CD8-positive, alpha-beta memory T cell (primary cell): ENCODE data around the gene TUSC2. TPM values are rescaled to one million over a fixed set of nuclear protein-coding genes. Genes with fewer than 3 reads are reported as not detected.

Experiments used
- CTCF ChIA-PET: fragments of 350-600 bp; sonication (Branson Sonifier 250); formaldehyde crosslinking; loops from one replicate; lab custom pipeline; 2021; ENCODE audit warnings: antibody characterized with exemption; lab: Charles Lee
- POLR2A ChIA-PET: fragments of 350-600 bp; sonication (Branson Sonifier 250); formaldehyde crosslinking; loops from one replicate; lab custom pipeline; 2021; ENCODE audit warnings: antibody characterized with exemption; lab: Charles Lee
- DNase-seq, 5 donors: peaks; one replicate each; pipeline versions ENCODE4 v3.0.0 to v3.0.0-alpha.2; 2020 to 2022; ENCODE audit warnings: mixed read lengths in 1 of 5
- H3K27ac ChIP-seq: one replicate; pipeline ENCODE4 v1.7.0; 2013; ENCODE audit warnings: low read depth, mild to moderate bottlenecking, low read length, moderate library complexity
- H3K27me3 ChIP-seq: 2 replicates; pipeline ENCODE4 v1.7.0; 2013; ENCODE audit warnings: low read length, mild to moderate bottlenecking; ENCODE audit not compliant: insufficient read depth, poor library complexity, severe bottlenecking
- H3K36me3 ChIP-seq: 2 replicates; pipeline ENCODE4 v1.7.0; 2013; ENCODE audit warnings: mild to moderate bottlenecking, low read length, moderate library complexity; ENCODE audit not compliant: insufficient read depth
- H3K4me1 ChIP-seq: 2 replicates; pipeline ENCODE4 v1.7.0; 2013; ENCODE audit warnings: mild to moderate bottlenecking, low read length, moderate library complexity; ENCODE audit not compliant: insufficient read depth
- H3K4me3 ChIP-seq: 2 replicates; pipeline ENCODE4 v1.7.0; 2013; ENCODE audit warnings: mild to moderate bottlenecking, low read length
- H3K9me3 ChIP-seq: 2 replicates; pipeline ENCODE4 v1.7.0; 2013; ENCODE audit warnings: mild to moderate bottlenecking, low read length
- H3K27ac Mint-ChIP-seq, 8 donors: one replicate each; pipeline ENCODE4 v1.8.0; 2020 to 2021; ENCODE audit warnings: mixed read lengths in 8 of 8, mild to moderate bottlenecking in 6 of 8, inconsistent platforms in 3 of 8, moderate library complexity in 3 of 8
- H3K27me3 Mint-ChIP-seq, 2 donors: one replicate each; pipeline ENCODE4 v1.8.0; 2020 to 2021; ENCODE audit warnings: mixed read lengths in 2 of 2, mild to moderate bottlenecking in 1 of 2, moderate library complexity in 1 of 2
- H3K36me3 Mint-ChIP-seq, 3 donors: one replicate each; pipeline ENCODE4 v1.8.0; 2020 to 2021; ENCODE audit warnings: mixed read lengths in 3 of 3, inconsistent platforms in 1 of 3, mild to moderate bottlenecking in 1 of 3
- H3K4me1 Mint-ChIP-seq, 3 donors: one replicate each; pipeline ENCODE4 v1.8.0; 2020 to 2021; ENCODE audit warnings: mixed read lengths in 3 of 3, inconsistent platforms in 1 of 3, mild to moderate bottlenecking in 1 of 3
- H3K4me3 Mint-ChIP-seq, 7 donors: one replicate each; pipeline ENCODE4 v1.8.0; 2020 to 2021; ENCODE audit warnings: mixed read lengths in 7 of 7, mild to moderate bottlenecking in 6 of 7, moderate library complexity in 4 of 7, inconsistent platforms in 2 of 7
- H3K9me3 Mint-ChIP-seq, 5 donors: one replicate each; pipeline ENCODE4 v1.8.0; 2020 to 2022; ENCODE audit warnings: mixed read lengths in 5 of 5, mild to moderate bottlenecking in 3 of 5, moderate library complexity in 2 of 5, inconsistent platforms in 1 of 5
- polyA plus RNA-seq: library from polyadenylated mRNA; unstranded; fragments of 300-500 nt; fragmentation: Illumina TruSeq; gene quantifications from one replicate; pipeline ENCODE4 v1.2.3, GENCODE V29; 2021
- total RNA-seq, 2 experiments: library from RNA; stranded (reverse); gene quantifications; one replicate each; pipeline ENCODE4 v1.2.3, GENCODE V29; 2021

Gene TUSC2
- total and polyA plus RNA-seq, 3 experiments from 2014 or later = 31.4 to 52.9 (median 36.6) TPM

DNA sequence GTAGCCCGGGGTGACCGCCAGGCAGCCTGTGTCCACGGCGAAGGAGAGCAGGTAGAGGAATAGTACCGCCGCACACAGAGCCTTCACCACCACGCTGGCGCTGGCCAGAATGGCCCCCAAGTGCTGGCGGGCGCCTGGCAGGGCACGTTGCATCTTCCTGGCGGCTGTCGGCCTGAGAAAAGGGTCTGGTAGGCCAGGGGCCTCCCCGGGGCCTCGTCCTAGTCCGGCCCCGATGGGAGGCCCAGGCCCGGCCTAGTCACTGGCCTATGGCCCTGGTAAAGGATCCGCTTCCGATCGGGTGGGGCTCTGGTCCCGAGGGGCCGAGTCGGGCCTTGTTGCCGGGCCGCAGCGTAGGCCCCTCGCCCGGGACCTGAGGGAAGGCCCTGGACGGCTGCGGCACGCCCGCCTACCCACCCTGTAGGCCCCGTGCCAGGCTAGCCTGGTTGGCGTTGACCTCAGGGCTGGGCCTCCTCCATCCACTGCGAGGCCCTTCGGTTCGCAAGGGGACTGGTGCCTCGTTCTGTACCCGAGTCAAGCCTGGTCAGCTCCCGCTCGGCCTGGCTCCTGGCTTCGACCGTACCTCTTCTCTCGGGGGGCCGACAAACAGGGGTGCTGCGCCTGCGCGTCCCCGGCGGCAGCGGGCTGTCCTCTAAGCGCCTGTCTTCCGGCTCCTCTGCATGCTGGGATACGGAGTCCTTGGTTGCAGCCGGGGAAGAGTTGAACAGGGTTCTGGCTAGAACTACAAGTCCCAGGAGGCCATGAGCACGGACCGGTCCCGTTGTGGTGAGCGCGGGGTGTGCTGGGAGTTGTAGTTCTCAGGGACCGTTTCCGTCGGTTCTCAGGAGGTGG, 31.1 kb upstream of the TUSC2 start, which contains the start of gene TMEM115:
TMEM115 (minus strand) TSS at position 611 of the 849 bp plus-strand sequence; CDS start at position 153, 458 bp downstream.
- ChIA-PET POLR2A (interaction anchor here (1.2 to 1.6 kb wide), 2 partner anchors 8 to 210 kb away, joined by 3 to 13 read pairs; partner anchors contain the start of genes CYB561D2, HEMK1 and NPRL2), CTCF (interaction anchor here (0.6 kb wide), 1 partner anchor 11 kb away, joined by 3 read pairs; no protein-coding TSS in a partner anchor)
- Mint-ChIP-seq H3K4me3 (peak within 1 kb of the TSS; percentile 94 to 99 (median 96)), H3K27ac (peak within 1 kb of the TSS; percentile 81 to 99 (median 96)), H3K27me3 (peaks cover 0 to 2% of the 10 kb centered on the region in 2 donors), H3K36me3 (peaks cover 0 to 43% (median 0%) of the 10 kb centered on the region in 3 donors), H3K4me1 (peaks cover 36 to 63% (median 40%) of the 10 kb centered on the region in 3 donors), H3K9me3 (no peaks in the 10 kb centered on the region)
- Histone ChIP-seq H3K4me3 (peak within 1 kb of the TSS; percentile 95), H3K27me3 (no peaks in the 10 kb centered on the region), H3K9me3 (no peaks in the 10 kb centered on the region), H3K36me3 (no peaks in the 10 kb centered on the region), H3K4me1 (peaks cover 38% of the 10 kb centered on the region), H3K27ac (peak within 1 kb of the TSS; percentile 76)
- DNase-seq = peak; percentile 91 to 98 (median 94)

DNA sequence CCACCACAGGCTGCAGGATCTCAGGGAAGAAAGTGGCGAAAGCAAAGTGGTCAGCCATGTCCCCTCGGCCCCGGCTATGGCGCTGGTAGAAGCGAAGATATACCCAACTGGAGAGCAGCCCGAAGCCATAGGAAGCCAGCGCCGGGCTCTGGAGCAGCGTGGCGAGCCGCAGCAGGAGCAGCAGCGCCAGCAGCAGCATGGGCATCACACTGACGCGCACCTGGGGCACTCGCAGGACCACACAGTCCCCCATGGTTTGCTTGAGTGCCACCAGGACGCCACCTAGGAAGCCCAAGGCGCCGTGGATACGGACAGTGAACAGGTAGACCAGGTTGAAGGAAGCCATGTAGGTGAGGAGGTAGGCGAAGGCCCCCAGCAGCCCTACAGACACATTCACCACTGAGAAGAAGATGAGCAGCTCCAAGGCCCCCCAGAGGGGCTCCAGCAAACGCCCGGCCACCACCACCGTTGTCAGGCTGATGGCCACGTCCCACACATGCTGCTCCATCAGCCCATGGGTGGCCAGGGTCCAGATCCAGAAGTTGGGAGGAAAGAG, 30.4 kb upstream of the TUSC2 start:
- Mint-ChIP-seq H3K27ac (peak overlapping the region; percentile 63 to 95 (median 87)), H3K4me1 (peaks cover 36 to 60% (median 40%) of the 10 kb centered on the region in 3 donors), H3K36me3 (peaks cover 0 to 48% (median 0%) of the 10 kb centered on the region in 3 donors), H3K9me3 (no peaks in the 10 kb centered on the region), H3K27me3 (peaks cover 0 to 2% of the 10 kb centered on the region in 2 donors), H3K4me3 (peak overlapping the region; percentile 81 to 99 (median 94))
- Histone ChIP-seq H3K27me3 (no peaks in the 10 kb centered on the region), H3K9me3 (no peaks in the 10 kb centered on the region), H3K4me1 (peaks cover 37% of the 10 kb centered on the region), H3K27ac (peak overlapping the region; percentile 76), H3K36me3 (no peaks in the 10 kb centered on the region), H3K4me3 (peak overlapping the region; percentile 95)
- ChIA-PET POLR2A (interaction anchor here (1.2 kb wide), 1 partner anchor 211 kb away, joined by 3 read pairs; the partner anchor contains the start of gene HEMK1), CTCF (no interaction called here)
- no peak for DNase-seq

DNA sequence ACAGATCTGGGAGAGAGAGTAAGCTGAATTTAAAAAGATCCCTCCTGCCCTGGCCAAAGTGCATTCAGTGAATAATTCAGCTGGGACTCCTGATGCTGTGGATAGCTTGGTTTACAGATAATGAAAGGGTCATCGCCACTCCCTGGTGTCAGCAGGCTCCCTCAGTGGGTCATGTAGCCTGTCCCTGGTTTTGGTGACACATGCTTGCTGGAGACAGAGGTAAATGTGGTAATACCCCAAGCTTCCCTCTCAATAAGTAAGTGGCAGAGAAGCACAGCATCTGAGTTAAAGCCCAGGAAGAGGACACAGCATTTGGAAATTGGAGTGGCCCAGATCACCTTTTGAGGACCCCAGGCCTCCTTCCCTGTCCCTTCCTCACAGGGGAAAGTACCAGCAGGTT, 29.5 kb upstream of the TUSC2 start:
- Histone ChIP-seq H3K27me3 (no peaks in the 10 kb centered on the region), H3K4me1 (peaks cover 37% of the 10 kb centered on the region), H3K36me3 (no peaks in the 10 kb centered on the region), H3K9me3 (no peaks in the 10 kb centered on the region), H3K4me3 (peak overlapping the region; percentile 95), H3K27ac (peak overlapping the region; percentile 25)
- DNase-seq = no peak
- peaks cover 0 to 2% of the 10 kb centered on the region in 2 donors for H3K27me3 Mint-ChIP-seq
- peak overlapping the region; percentile 81 to 99 (median 94) for H3K4me3 Mint-ChIP-seq
- peak overlapping the region; percentile 50 to 94 (median 79) for H3K27ac Mint-ChIP-seq
- H3K9me3 Mint-ChIP-seq = no peaks in the 10 kb centered on the region
- ChIA-PET POLR2A (interaction anchor here (0.5 to 1.2 kb wide), 2 partner anchors 13 to 20 kb away, joined by 3 to 4 read pairs; no protein-coding TSS in a partner anchor), CTCF (interaction anchor here (0.8 to 1.9 kb wide), 7 partner anchors 10 to 185 kb away, joined by 3 to 11 read pairs (median 5); partner anchors contain the start of gene RASSF1)
- peaks cover 36 to 61% (median 41%) of the 10 kb centered on the region in 3 donors for H3K4me1 Mint-ChIP-seq
- H3K36me3 Mint-ChIP-seq = peaks cover 0 to 57% (median 0%) of the 10 kb centered on the region in 3 donors

DNA sequence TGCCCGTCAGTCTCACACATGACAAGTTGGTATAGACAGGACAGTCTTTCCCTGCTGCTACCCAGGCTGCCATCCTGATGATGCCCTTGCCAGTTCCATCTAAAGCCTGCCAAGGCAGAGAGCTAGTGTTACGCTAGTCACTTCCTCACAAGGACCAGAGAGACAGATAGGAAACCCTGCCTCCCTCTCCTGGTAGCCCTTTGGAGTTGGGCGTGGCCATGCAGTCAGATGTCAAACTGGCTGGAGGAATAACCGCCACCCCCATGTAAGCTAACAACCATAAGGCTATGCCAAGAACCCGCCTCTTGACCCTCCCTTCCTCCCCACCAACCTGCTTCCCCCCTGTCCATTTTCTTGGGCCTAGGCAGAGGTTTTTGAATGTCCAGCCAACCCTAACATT, 28.5 kb upstream of the TUSC2 start:
- peak overlapping the region in 7 of 8 donors; percentile 34 to 87 (median 74) for H3K27ac Mint-ChIP-seq
- peaks cover 0 to 57% (median 0%) of the 10 kb centered on the region in 3 donors for H3K36me3 Mint-ChIP-seq
- H3K27me3 Mint-ChIP-seq = peaks cover 0 to 2% of the 10 kb centered on the region in 2 donors
- H3K36me3 ChIP-seq = no peaks in the 10 kb centered on the region
- no peak for DNase-seq
- H3K27me3 ChIP-seq = no peaks in the 10 kb centered on the region
- POLR2A ChIA-PET = interaction anchor here (1.2 kb wide), 1 partner anchor 19 kb away, joined by 4 read pairs; no protein-coding TSS in a partner anchor
- H3K4me1 ChIP-seq = peaks cover 42% of the 10 kb centered on the region
- no peaks in the 10 kb centered on the region for H3K9me3 ChIP-seq
- H3K27ac ChIP-seq = no peak overlapping the region
- CTCF ChIA-PET = interaction anchor here (0.8 to 1.9 kb wide), 7 partner anchors 9 to 186 kb away, joined by 3 to 11 read pairs (median 5); partner anchors contain the start of gene RASSF1
- peak overlapping the region; percentile 78 to 98 (median 94) for H3K4me3 Mint-ChIP-seq
- peaks cover 40 to 66% (median 43%) of the 10 kb centered on the region in 3 donors for H3K4me1 Mint-ChIP-seq
- no peak overlapping the region for H3K4me3 ChIP-seq
- no peaks in the 10 kb centered on the region for H3K9me3 Mint-ChIP-seq

DNA sequence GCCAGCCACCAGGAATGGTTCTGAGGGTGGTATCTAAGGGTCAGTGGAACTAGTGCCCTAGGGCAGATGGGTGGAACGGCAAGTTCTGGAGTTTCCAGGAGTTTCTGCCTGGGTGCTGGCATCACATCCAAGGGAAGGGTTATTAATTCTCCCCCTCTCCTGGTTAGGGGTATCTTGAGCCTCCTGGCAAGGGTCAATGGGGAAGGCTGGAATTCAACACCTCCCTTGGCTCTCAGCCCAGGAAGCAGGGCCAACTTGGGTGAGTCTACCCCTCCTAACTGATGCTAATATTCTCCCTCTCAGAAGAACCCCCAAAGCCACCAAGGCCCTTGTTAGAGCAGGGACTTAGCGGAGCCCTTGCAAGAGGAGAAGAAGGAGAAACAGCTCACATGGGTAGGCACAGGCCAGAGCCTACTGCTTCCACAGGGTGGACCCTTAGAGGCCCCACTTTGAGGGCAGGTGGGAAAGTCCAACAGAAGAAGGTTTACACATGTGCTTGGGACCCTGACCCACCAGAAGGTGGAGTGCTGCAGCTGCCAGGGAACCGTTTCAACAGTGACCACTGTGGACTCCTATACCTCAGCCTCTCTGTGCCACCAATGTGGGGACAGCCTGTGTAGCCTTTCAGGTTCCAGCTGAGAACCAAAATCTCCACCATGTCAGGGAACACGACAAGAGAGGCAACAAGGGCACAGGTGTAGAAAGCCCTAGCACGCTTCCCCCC, 28.0 kb upstream of the TUSC2 start:
- ChIA-PET POLR2A (interaction anchor here (1.2 kb wide), 1 partner anchor 19 kb away, joined by 4 read pairs; no protein-coding TSS in a partner anchor), CTCF (interaction anchor here (1.4 to 1.9 kb wide), 3 partner anchors 8 to 14 kb away, joined by 3 to 9 read pairs (median 5); no protein-coding TSS in a partner anchor)
- Histone ChIP-seq H3K27ac (no peak overlapping the region), H3K36me3 (no peaks in the 10 kb centered on the region), H3K4me1 (peaks cover 47% of the 10 kb centered on the region), H3K4me3 (no peak overlapping the region), H3K27me3 (no peaks in the 10 kb centered on the region), H3K9me3 (no peaks in the 10 kb centered on the region)
- peaks cover 46 to 71% (median 48%) of the 10 kb centered on the region in 3 donors for H3K4me1 Mint-ChIP-seq
- peak overlapping the region in 6 of 8 donors; percentile 32 to 85 (median 64) for H3K27ac Mint-ChIP-seq
- H3K9me3 Mint-ChIP-seq = no peaks in the 10 kb centered on the region
- peak overlapping the region in 6 of 7 donors; percentile 78 to 98 (median 90) for H3K4me3 Mint-ChIP-seq
- no peak for DNase-seq
- peaks cover 0 to 2% of the 10 kb centered on the region in 2 donors for H3K27me3 Mint-ChIP-seq
- peaks cover 0 to 58% (median 0%) of the 10 kb centered on the region in 3 donors for H3K36me3 Mint-ChIP-seq

DNA sequence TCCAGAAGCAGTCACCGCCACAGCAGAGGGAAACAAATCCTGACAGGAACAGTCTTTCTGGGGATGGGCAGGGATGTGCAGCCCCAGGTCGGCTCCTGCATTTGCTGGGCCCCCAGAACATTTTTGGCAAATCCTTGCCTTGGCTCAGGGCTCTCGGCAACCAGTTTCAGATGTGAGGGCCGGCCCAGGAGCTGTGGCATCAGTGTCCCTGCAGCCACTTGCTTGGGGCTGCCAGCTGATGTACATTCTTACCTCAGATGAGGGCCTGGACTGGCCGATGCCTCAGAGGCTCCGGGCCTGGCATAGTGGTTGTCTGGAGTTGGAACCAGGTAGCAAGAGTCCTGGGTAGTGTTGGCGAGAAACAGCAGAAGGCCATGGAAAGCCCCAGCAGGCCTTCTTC, 26.8 kb upstream of the TUSC2 start:
- DNase-seq = no peak
- no peaks in the 10 kb centered on the region for H3K9me3 ChIP-seq
- no peaks in the 10 kb centered on the region for H3K27me3 ChIP-seq
- no peaks in the 10 kb centered on the region for H3K36me3 ChIP-seq
- H3K27ac ChIP-seq = no peak overlapping the region
- Mint-ChIP-seq H3K27me3 (no peaks in the 10 kb centered on the region), H3K4me1 (peaks cover 52 to 80% (median 55%) of the 10 kb centered on the region in 3 donors), H3K36me3 (peaks cover 0 to 69% (median 0%) of the 10 kb centered on the region in 3 donors), H3K9me3 (no peaks in the 10 kb centered on the region), H3K27ac (no peak overlapping the region), H3K4me3 (no peak overlapping the region)
- H3K4me1 ChIP-seq = peaks cover 51% of the 10 kb centered on the region
- ChIA-PET CTCF (no interaction called here), POLR2A (interaction anchor here (1.6 kb wide), 1 partner anchor 11 kb away, joined by 4 read pairs; no protein-coding TSS in a partner anchor)
- H3K4me3 ChIP-seq = no peak overlapping the region
